A673 (cell line): ENCODE results near the gene PTGES. TPM values are rescaled to one million over a fixed set of nuclear protein-coding genes. Genes with fewer than 3 reads are reported as not detected.

ENCODE experiments used
- BruUV-seq: library from RNA; stranded (reverse); fragments of 400-500 nt; replicated peaks from 2 replicates; lab custom pipeline; 2021; lab: Mats Ljungman, UMichigan
- CTCF ChIA-PET: fragments of 300-600 bp; sonication (Branson Sonifier 250); formaldehyde crosslinking; loops from one replicate; lab custom pipeline; 2022; ENCODE audit warnings: antibody characterized with exemption; lab: Charles Lee
- POLR2A ChIA-PET: fragments of 300-600 bp; sonication (Branson Sonifier 250); formaldehyde crosslinking; loops from one replicate; lab custom pipeline; 2022; ENCODE audit warnings: antibody characterized with exemption; ENCODE audit not compliant: low non-redundant PET; lab: Charles Lee
- DNase-seq: peaks from one replicate; pipeline ENCODE4 v3.0.0-alpha.2; 2015; ENCODE audit warnings: low spot score
- H3K27ac ChIP-seq: fragments of 200-600 bp; sonication (generic); 2 replicates; pipeline ENCODE4 v1.5.1; 2016; ENCODE audit warnings: mixed run types, low read depth, mild to moderate bottlenecking, mixed read lengths, antibody characterized with exemption, low read length; ENCODE audit not compliant: poor library complexity, severe bottlenecking
- H3K27me3 ChIP-seq: fragments of 200-600 bp; sonication (generic); replicated peaks from 2 replicates; pipeline ENCODE4 v1.6.1; 2017; ENCODE audit warnings: mixed run types, low read depth, mild to moderate bottlenecking, mixed read lengths, antibody characterized with exemption, low read length; ENCODE audit not compliant: insufficient read depth, poor library complexity
- H3K36me3 ChIP-seq: fragments of 200-600 bp; sonication (generic); 2 replicates; pipeline ENCODE4 v1.6.1; 2016; ENCODE audit warnings: mixed run types, mild to moderate bottlenecking, mixed read lengths, antibody characterized with exemption, low read length; ENCODE audit not compliant: insufficient read depth, poor library complexity, severe bottlenecking
- H3K4me1 ChIP-seq: fragments of 200-600 bp; sonication (generic); 2 replicates; pipeline ENCODE4 v1.6.1; 2017; ENCODE audit warnings: mixed run types, mild to moderate bottlenecking, mixed read lengths, antibody characterized with exemption, low read length; ENCODE audit not compliant: insufficient read depth, poor library complexity, severe bottlenecking
- H3K4me3 ChIP-seq: fragments of 200-600 bp; sonication (generic); 2 replicates; pipeline ENCODE4 v1.5.1; 2016; ENCODE audit warnings: low read depth, mixed run types, mild to moderate bottlenecking, mixed read lengths, low read length; ENCODE audit not compliant: poor library complexity, severe bottlenecking
- H3K9me3 ChIP-seq: fragments of 200-600 bp; sonication (generic); 2 replicates; pipeline ENCODE4 v1.6.1; 2016; ENCODE audit warnings: mixed run types, low read depth, mild to moderate bottlenecking, mixed read lengths, antibody characterized with exemption, low read length; ENCODE audit not compliant: poor library complexity, severe bottlenecking
- EZH2 ChIP-seq: fragments of 200-600 bp; sonication (generic); IDR thresholded peaks from 2 replicates; pipeline ENCODE4 v1.6.1; 2017; ENCODE audit warnings: borderline replicate concordance, low read depth, mild to moderate bottlenecking, mixed read lengths, antibody characterized with exemption, low read length; ENCODE audit not compliant: poor library complexity, severe bottlenecking
- intact Hi-C: fragments of 100-400 bp; cut with micrococcal nuclease; formaldehyde crosslinking; loops from one replicate; pipeline ENCODE4 v1.10.0; 2022; ENCODE audit not compliant: unreplicated experiment
- total RNA-seq: library from RNA; stranded (reverse); gene quantifications from 2 replicates; pipeline ENCODE4 v1.2.3, GENCODE V29; 2021
- TF ChIP-seq, protein P1 (sequence below): fragments of 300-800, 200-600 bp; sonication (generic); conservative IDR thresholded peaks from 2 replicates; pipeline ENCODE4 v1.5.1; 2017; ENCODE audit warnings: low read depth, mild to moderate bottlenecking, antibody characterized with exemption, low read length, moderate library complexity, mixed read lengths

The PTGES gene
- total RNA-seq, 1 experiment from 2014 or later: 0.80 TPM

GRCh38 chr9:129728744-129729143, 24.1 kb downstream of the PTGES start:
- DNase-seq: no peak
- POLR2A ChIA-PET: interaction anchor here (0.5 kb wide), 1 partner anchor 56 kb away, joined by 16 read pairs; no protein-coding TSS in a partner anchor
- H3K27ac ChIP-seq: no peak overlapping the region

DNA sequence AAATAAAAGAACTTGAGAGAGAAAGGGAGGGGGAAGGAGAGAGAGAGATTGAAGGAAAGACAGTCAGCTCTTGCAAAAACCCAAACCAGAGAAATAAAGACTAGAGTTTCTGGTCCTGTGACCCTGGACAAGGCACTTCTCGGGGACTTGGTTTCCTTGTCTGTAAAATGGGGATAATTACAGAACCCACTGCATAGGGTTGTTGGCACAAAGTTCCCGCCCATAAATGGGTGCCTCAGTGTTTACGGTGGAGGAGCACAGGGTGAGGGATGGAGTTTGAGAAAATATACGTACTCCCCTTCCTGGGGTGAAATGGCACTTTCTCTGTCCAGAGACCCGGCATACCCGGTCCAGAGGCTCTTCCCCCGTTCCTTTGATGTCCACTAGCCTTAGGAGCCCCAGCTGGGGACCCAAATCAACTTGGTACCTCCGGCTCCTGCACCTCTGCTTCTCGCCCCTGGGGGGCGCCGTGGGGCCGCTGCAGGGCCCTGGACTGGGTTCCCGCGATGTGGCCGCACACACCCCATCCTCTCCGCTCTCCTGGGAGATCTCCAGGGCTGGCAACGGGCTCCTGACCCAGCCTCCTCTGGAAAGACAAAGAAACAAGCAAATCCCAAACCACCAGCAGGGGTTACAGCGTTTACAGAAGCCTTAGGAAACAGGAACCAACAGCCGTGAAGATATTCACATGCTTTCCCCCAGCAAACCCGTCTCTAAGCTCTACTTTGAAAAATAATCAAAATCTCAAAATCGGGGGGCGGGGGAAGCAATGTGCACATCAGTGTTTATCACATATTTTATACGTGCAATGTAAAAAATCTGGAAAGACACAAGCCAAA, 26.3 kb downstream of the PTGES start:
- no peaks in the 10 kb centered on the region for H3K36me3 ChIP-seq
- H3K27ac ChIP-seq: peak overlapping the region; percentile 63
- ChIA-PET CTCF (interaction anchor here (0.6 to 1.7 kb wide), 11 partner anchors 11 to 883 kb away, joined by 3 to 21 read pairs (median 7); partner anchors contain the start of gene C9orf50), POLR2A (no interaction called here)
- H3K27me3 ChIP-seq: no peaks in the 10 kb centered on the region
- TF ChIP-seq, protein P1, sequence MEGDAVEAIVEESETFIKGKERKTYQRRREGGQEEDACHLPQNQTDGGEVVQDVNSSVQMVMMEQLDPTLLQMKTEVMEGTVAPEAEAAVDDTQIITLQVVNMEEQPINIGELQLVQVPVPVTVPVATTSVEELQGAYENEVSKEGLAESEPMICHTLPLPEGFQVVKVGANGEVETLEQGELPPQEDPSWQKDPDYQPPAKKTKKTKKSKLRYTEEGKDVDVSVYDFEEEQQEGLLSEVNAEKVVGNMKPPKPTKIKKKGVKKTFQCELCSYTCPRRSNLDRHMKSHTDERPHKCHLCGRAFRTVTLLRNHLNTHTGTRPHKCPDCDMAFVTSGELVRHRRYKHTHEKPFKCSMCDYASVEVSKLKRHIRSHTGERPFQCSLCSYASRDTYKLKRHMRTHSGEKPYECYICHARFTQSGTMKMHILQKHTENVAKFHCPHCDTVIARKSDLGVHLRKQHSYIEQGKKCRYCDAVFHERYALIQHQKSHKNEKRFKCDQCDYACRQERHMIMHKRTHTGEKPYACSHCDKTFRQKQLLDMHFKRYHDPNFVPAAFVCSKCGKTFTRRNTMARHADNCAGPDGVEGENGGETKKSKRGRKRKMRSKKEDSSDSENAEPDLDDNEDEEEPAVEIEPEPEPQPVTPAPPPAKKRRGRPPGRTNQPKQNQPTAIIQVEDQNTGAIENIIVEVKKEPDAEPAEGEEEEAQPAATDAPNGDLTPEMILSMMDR: peak; percentile 98
- TF ChIP-seq EZH2: no peak
- peaks cover 21% of the 10 kb centered on the region for H3K4me1 ChIP-seq
- DNase-seq: peak; percentile 95
- H3K4me3 ChIP-seq: no peak overlapping the region
- intact Hi-C loops: loop anchor here (5.0 kb wide), 1 partner anchor 84 kb away; the partner anchor contains the start of gene ASB6
- BruUV-seq: no TSS peak
- H3K9me3 ChIP-seq: no peaks in the 10 kb centered on the region

More at GRCh38 chr9:129728744-129729143, 24.1 kb downstream of the PTGES start:
- H3K27me3 ChIP-seq: no peaks in the 10 kb centered on the region
- peaks cover 21% of the 10 kb centered on the region for H3K4me1 ChIP-seq
- H3K4me3 ChIP-seq: no peak overlapping the region
- TF ChIP-seq EZH2: no peak
- TF ChIP-seq, protein P1: no peak
- BruUV-seq: no TSS peak
- intact Hi-C loops: loop anchor here (5.0 kb wide), 1 partner anchor 86 kb away; the partner anchor contains the start of gene ASB6
- CTCF ChIA-PET: interaction anchor here (0.7 to 1.1 kb wide), 2 partner anchors 9 kb away, joined by 8 to 9 read pairs; no protein-coding TSS in a partner anchor
- no peaks in the 10 kb centered on the region for H3K9me3 ChIP-seq
- no peaks in the 10 kb centered on the region for H3K36me3 ChIP-seq

DNA sequence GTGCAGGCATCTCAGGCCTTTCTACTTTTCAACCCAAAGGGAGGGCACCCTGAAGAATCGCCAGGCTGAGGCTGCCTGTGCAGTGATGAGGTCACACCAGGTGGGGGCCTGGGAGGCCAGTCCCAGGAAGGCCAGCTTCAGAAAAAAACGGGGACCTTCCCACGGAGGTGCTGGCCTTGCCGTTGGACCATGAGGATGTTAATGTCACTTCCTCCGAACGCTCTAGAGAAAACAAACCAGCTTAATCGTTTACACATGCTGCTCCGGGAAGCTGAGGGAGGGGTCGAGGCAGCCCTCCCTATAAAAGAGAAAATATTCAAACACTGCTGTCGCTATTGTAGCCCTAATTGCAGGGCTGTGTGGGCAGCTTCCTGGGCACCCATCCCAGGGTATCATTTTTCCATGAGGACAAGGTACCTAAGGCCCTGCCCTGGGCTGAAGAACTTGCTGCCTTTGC, 27.0 kb downstream of the PTGES start:
- peak; percentile 61 for DNase-seq
- POLR2A ChIA-PET: no interaction called here
- Histone ChIP-seq H3K36me3 (no peaks in the 10 kb centered on the region), H3K4me3 (no peak overlapping the region), H3K27me3 (no peaks in the 10 kb centered on the region), H3K27ac (peak overlapping the region; percentile 63), H3K9me3 (no peaks in the 10 kb centered on the region), H3K4me1 (peaks cover 21% of the 10 kb centered on the region)
- no peak for TF ChIP-seq EZH2
- TF ChIP-seq, protein P1: no peak
- BruUV-seq: no TSS peak
- CTCF ChIA-PET: interaction anchor here (0.5 to 1.7 kb wide), 5 partner anchors 12 to 102 kb away, joined by 4 to 21 read pairs (median 8); no protein-coding TSS in a partner anchor
- intact Hi-C loops: loop anchor here (5.0 kb wide), 1 partner anchor 84 kb away; the partner anchor contains the start of gene ASB6
